ENCODE measurements around the gene C19orf25.

Gene C19orf25

GRCh38 chr19:1449467-1450442 lies 29.3 kb downstream of the C19orf25 start, which contains the start of gene APC2:
APC2 (plus strand) TSS chr19:1450121; CDS start chr19:1453002, 2,881 bp downstream.
- TF ChIP-seq GATA3 (IDR thresholded peaks at IDR 0.05; ENCODE audit: low read depth, low read length) (no peak), GATA2 (IDR thresholded peaks at IDR 0.05; ENCODE audit: low read depth, low read length) (no peak)

- no peak for TF ChIP-seq GATA3 (IDR thresholded peaks at IDR 0.05; ENCODE audit: low read depth, low read length)
Measured at GRCh38 chr19:1447944-1448343, 31.1 kb downstream of the C19orf25 start.

GRCh38 chr19:1447504-1447903 lies 31.5 kb downstream of the C19orf25 start:
- TF ChIP-seq GATA2 (IDR thresholded peaks at IDR 0.05; ENCODE audit: low read depth, low read length): no peak
- no peak for TF ChIP-seq GATA3 (IDR thresholded peaks at IDR 0.05; ENCODE audit: low read depth, low read length)

- no peak for TF ChIP-seq GATA2 (IDR thresholded peaks at IDR 0.05; ENCODE audit: low read depth, low read length)
- TF ChIP-seq GATA3 (IDR thresholded peaks at IDR 0.05; ENCODE audit: low read depth, low read length): no peak
Measured at GRCh38 chr19:1446713-1447481, 32.1 kb downstream of the C19orf25 start.

GRCh38 chr19:1445932-1446712 lies 32.9 kb downstream of the C19orf25 start:
- TF ChIP-seq GATA3 (IDR thresholded peaks at IDR 0.05; ENCODE audit: low read depth, low read length) (no peak), GATA2 (IDR thresholded peaks at IDR 0.05; ENCODE audit: low read depth, low read length) (no peak)

- TF ChIP-seq GATA2 (IDR thresholded peaks at IDR 0.05; ENCODE audit: low read depth, low read length): no peak
- no peak for TF ChIP-seq GATA3 (IDR thresholded peaks at IDR 0.05; ENCODE audit: low read depth, low read length)
Measured at GRCh38 chr19:1445185-1445931, 33.7 kb downstream of the C19orf25 start.

GRCh38 chr19:1441677-1442438 lies 37.2 kb downstream of the C19orf25 start:
- no peak for TF ChIP-seq GATA2 (IDR thresholded peaks at IDR 0.05; ENCODE audit: low read depth, low read length)
- no peak for TF ChIP-seq GATA3 (IDR thresholded peaks at IDR 0.05; ENCODE audit: low read depth, low read length)

GRCh38 chr19:1441022-1441426 lies 38.0 kb downstream of the C19orf25 start:
- no peak for TF ChIP-seq GATA3 (IDR thresholded peaks at IDR 0.05; ENCODE audit: low read depth, low read length)
- no peak for TF ChIP-seq GATA2 (IDR thresholded peaks at IDR 0.05; ENCODE audit: low read depth, low read length)

GRCh38 chr19:1440418-1440801 lies 38.6 kb downstream of the C19orf25 start:
- TF ChIP-seq GATA3 (IDR thresholded peaks at IDR 0.05; ENCODE audit: low read depth, low read length) (no peak), GATA2 (IDR thresholded peaks at IDR 0.05; ENCODE audit: low read depth, low read length) (no peak)

GRCh38 chr19:1438933-1439354 lies 40.1 kb downstream of the C19orf25 start:
- TF ChIP-seq GATA2 (IDR thresholded peaks at IDR 0.05; ENCODE audit: low read depth, low read length) (no peak), GATA3 (IDR thresholded peaks at IDR 0.05; ENCODE audit: low read depth, low read length) (no peak)

- TF ChIP-seq GATA2 (IDR thresholded peaks at IDR 0.05; ENCODE audit: low read depth, low read length) (no peak), GATA3 (IDR thresholded peaks at IDR 0.05; ENCODE audit: low read depth, low read length) (no peak)
Measured at GRCh38 chr19:1438035-1438932, 40.7 kb downstream of the C19orf25 start, which contains the start of gene RPS15. RPS15 (plus strand) TSS chr19:1438396; CDS start chr19:1438426, 30 bp downstream.
